ENCODE results near the gene SDK2. TPM values are rescaled to one million over a fixed set of nuclear protein-coding genes. Genes with fewer than 3 reads are reported as not detected.

The SDK2 gene
- total and polyA plus RNA-seq, 9 of the 15 experiments (the other 6 are each of a cell fraction or from before 2014, with no cell fraction given): 0.04 TPM; not detected in 8

DNA sequence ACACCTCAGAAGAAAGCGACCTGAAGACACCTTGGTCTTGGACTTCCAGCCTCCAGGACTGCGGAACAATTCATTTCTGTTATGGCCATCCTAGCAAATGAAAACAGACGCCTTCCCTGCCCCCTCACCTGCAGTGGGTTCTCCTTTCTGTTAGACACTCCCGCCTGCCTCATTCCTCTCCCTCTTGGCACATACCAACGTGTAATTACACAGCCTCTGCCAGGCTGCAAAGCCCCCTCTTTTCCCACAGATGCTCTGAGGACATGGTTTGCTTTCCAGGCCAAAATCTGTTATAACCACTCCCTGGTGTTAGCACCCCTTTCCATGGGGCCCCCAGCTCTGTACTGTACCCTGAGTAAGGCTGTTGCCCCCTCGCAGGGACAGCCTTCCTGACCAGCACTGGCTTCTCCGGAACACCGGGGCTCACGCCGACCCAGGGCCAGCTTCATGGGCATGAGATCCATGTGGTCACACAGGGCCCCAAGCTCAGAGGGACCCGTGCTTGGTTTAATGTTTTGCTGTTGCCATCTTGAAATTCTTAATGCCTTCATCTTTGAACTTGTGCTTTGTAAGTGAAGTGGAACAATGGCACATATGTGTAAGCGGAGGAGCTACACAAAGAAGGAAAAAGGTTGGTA, 64.1 kb downstream of the SDK2 start:
- no peak overlapping the region for H3K9ac ChIP-seq (ENCODE audit: insufficient read depth in 1 of 2, low read depth in 2 of 2, low read length in 2 of 2)
- no peaks in the 10 kb centered on the region for H3K9me1 ChIP-seq (ENCODE audit: control insufficient read depth, insufficient read depth, low read length)
- 0% methylated on average over 9 of the region's 12 CpGs for WGBS (ENCODE audit: insufficient coverage, low coverage, missing lambda C conversion rate)
- intact Hi-C loops (cut with micrococcal nuclease): no loop called here
- no peak for ATAC-seq
- no TSS peak for BruUV-seq (replicated peaks)
- H4K20me1 ChIP-seq (replicated peaks; ENCODE audit: control insufficient read depth, insufficient read depth, low read length): peaks cover 10% of the 10 kb centered on the region; the same call in 1 of the 2 replicates
- TF ChIP-seq SRSF7 (optimal IDR thresholded peaks at IDR 0.05; ENCODE audit: low read depth, low read length): no peak
- TF ChIP-seq SMAD3 (CRISPR knock-in tag; conservative IDR thresholded peaks at IDR 0.05): no peak
- TF ChIP-seq RBM17 (IDR thresholded peaks at IDR 0.05; ENCODE audit: borderline replicate concordance, low read depth, low read length): no peak
- no peak for TF ChIP-seq MBD2 (IDR thresholded peaks at IDR 0.05; ENCODE audit: borderline replicate concordance, low read depth)
- TF ChIP-seq TAF1 (IDR thresholded peaks at IDR 0.05; ENCODE audit: control insufficient read depth, extremely low read depth, insufficient read depth, low read length, severe bottlenecking): no peak
- no peak for TF ChIP-seq BMI1 (IDR thresholded peaks at IDR 0.05; ENCODE audit: low read length)
- no peak for TF ChIP-seq STAT5A (IDR thresholded peaks at IDR 0.05; ENCODE audit: borderline replicate concordance, low read length)
- TF ChIP-seq STAG1 (CRISPR knock-in tag; IDR thresholded peaks at IDR 0.05; ENCODE audit: borderline replicate concordance): no peak
- no peak for TF ChIP-seq ZNF609 (CRISPR knock-in tag; IDR thresholded peaks at IDR 0.05; ENCODE audit: borderline replicate concordance)
- peaks cover 4 to 31% of the 10 kb centered on the region in 2 experiments; a peak in 3 of 5 replicates for H3K27me3 ChIP-seq (ENCODE audit: control insufficient read depth in 2 of 2, insufficient read depth in 2 of 2, low read length in 2 of 2)
- in situ Hi-C loops (cut with MboI): no loop called here
- H3K4me3 ChIP-seq: no peak overlapping the region
- no peaks in the 10 kb centered on the region for H3K79me2 ChIP-seq (ENCODE audit: control insufficient read depth, insufficient read depth, low read length)
- H2AFZ ChIP-seq (ENCODE audit: low read depth, low read length): no peak overlapping the region
- no peaks in the 10 kb centered on the region for H3K36me3 ChIP-seq (ENCODE audit: control insufficient read depth, insufficient read depth, low read length)
- no peak for DNase-seq (ENCODE audit: extremely low read depth in 1 of 4, low spot score in 3 of 4)
- no peaks in the 10 kb centered on the region for H3K9me3 ChIP-seq (replicated peaks; ENCODE audit: control insufficient read depth, insufficient read depth, low read depth, low read length)
- ChIA-PET CTCF (ENCODE audit: low intra/inter-chr PET ratio) (no interaction called here), POLR2A (no interaction called here)
- H3K4me1 ChIP-seq (replicated peaks in 1 of 2; ENCODE audit: control insufficient read depth in 2 of 2, insufficient read depth in 2 of 2, low read length in 2 of 2): no peaks in the 10 kb centered on the region
- H3K4me2 ChIP-seq (ENCODE audit: insufficient read depth, low read length): no peak overlapping the region
- FAIRE-seq: no peak
- H3K27ac ChIP-seq (ENCODE audit: extremely low read depth, low read depth, low read length): no peak overlapping the region

Measured in K562 (cell line).